Stimulated activated CD4-positive, alpha-beta T cell treated with anti-CD3 and anti-CD28 coated beads, Interleukin-4, amount 100 ng/mL, for 4 hours (primary cell): Measurements from ENCODE around the gene PANK1.
"Not testable (repeated sequence)": the region's sequence is repeated elsewhere in the genome, so short reads cannot be mapped to it uniquely, and the experiment has no call there.

ENCODE experiments used
- DNase-seq, 2 experiments: peaks; one replicate each; pipeline ENCODE4 v3.0.0-alpha.2; 2020

The PANK1 gene

DNA sequence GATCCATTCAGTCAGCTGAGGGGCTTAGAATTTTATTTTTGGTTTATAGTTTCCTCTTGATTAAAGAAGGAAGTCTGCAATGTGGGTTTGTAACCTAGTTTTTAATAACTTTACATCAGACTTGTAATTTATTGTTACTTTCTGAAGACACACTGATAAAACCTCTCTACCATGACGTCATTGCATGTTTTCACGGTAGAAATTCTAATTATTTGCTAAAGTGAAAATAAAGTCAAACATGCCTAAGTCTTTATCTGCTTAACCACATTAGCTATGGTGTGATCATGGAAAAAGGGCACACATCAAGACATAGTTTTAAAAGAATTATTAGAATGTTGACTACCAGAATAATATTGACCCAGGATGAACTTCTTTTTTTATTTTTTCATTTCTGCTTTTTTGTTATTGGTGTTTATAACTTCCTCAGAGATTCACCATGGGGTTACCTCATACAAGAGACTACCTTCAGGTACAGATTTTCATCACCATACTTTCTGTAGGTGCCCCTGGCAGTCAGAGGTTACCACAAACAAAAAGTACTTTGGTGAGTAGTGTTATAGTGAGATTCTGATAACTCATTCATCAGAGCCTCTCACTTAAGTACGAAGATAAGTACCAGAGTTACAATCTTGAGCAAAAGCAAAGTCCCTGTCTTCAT, 7.0 kb upstream of the PANK1 start:
- no peak for DNase-seq

- no peak for DNase-seq
Observed at GRCh38 chr10:89651205-89651915, 6.3 kb upstream of the PANK1 start.

DNA sequence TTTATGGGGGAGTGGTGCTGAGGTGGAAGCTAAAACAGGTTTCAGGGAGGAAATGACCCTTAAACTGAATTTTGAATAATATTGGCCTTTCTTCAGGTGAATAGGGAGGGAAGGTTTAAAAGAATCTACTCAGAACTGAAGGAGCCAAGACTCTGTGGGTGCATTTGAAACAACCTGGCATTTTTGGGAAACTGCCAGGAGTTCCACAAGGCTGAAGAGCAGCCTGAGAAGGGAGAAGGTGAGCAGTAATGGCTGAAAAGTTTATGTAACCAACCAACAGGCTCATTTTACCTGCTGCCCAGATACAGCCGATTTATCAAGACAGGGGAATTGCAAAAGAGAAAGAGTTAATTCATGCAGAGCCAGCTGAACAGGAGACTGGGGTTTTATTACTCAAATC, 4.0 kb upstream of the PANK1 start:
- no peak for DNase-seq

GRCh38 chr10:89648074-89648473, 3.0 kb upstream of the PANK1 start:
- no peak for DNase-seq

DNA sequence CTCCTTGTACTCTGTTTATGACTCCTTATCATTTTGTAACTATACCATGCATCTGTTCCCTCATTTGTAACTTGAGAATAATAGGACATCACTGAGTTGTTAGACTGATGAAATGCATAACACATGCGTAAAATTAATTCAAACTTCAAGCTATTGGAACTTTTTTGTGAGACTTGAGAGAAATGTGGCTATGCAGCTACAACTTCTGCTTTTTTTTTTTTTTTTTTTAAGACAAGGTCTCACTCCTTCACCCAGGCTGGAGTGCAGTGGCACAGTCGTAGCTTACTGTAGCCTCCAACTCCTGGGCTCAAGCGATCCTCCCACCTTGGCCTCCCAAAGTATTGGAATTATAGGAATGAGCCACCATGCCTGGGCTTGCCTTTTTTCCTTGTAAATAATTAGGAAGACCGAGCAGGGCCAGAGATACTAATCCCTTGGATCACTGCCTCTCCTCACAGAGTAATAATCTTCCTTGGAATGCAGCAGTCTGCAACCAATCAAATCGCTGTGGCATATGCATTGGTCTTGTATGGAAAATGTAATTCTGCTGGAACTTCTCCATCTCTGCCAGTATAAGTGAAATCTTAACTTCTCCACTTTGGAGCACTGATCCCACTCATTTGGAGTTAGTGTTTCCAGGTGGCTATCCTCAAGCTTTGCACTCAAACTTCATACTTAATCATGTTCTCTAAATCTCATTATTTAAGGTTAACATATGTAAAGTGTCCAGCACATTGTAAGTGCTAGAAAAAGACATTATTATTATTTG, 2.0 kb upstream of the PANK1 start:
- DNase-seq = no peak

- DNase-seq = no peak
Observed at GRCh38 chr10:89645742-89646172, 715 bp upstream of the PANK1 start.

DNA sequence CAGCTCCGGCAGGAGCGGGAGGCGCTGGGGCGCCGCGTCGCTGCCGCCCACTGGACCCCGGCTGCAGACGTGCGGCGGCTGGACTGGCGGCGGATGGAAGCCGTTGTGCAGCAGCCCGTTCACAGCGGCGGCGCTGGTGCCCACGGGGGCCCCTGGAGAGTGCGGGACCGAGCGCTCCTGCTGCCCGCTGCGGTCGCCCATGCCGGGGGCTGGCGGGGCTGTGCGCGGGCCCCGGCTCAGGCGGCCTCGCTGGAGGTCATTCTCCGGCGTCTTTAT, 413 bp downstream of the PANK1 start:
- DNase-seq = no peak

DNA sequence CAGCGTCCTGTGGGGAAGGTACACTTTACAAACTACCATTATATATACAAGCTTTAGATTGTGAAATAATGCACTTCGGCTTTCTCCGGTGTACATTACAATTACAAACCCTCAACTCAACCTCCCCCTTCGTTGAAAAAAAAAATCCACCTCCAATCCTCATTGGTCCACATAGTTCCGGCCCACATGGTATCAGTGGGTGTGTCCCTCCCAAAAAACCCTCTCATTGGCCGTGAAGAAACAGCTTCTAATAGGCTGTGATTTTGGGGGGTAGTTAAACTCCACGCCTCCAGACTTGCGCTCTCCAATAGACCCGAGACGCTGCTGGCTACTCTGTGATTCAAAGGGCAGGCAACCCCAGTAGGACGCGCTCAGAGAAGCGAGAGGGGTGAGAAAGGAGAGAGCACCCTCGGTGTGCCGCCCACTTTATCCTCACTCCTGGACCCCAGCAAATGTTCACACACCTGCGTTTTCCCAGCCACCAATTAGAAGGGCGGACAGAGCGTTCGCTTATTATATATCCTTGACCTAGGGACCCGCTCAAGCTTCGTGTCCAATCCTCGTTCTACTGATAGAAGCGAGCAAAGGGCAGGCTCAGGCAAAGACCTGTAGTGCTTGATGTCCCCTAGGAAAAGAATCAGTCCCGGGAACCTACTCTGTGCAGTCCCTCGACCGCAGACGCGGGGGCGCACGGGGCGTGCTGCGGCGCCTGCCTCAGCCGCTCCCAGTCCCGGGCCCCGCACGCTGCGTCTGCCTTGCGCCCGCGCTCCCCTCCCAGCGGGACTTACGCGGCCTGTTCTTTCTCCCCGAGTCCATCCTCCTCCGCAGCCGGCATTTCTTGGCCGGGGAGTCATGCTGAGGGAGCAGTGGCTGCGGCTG, 991 bp downstream of the PANK1 start:
- peak; percentile 34 to 69 for DNase-seq

DNA sequence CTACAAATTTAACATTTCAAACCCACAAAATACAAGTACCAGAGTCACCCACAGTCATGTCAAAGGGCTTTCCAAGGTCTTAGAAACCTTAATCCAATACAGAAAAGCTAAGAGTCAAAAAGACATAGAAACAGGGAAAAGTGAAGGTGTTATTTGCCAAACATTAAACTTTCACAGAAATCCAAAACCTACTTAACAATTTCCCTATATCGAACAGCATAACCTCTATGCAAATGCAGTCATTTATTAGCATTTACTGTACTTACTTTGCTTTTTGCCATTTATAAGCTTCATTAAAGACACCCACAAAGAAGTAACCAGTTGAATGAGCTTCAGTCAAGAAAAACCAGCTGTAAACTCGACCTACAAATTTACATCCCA, 1.6 kb downstream of the PANK1 start:
- DNase-seq = no peak

DNA sequence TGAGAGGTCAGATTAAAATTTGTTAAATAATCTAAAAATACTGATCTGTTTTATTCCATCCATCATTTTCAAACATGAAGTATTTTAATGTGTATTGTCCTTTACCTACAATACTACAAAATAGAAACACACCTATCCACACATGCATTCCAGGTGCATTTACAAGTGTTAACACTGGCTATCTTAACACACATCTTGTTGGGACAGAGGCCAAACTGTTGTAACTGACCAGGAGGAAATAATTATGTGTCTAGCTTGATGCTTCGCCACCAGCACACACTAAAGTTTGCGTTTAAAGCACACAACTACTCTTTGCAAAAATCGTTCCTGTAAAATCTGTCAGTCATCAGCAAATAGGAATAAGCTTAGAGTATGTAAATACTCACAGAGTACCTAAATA, 2.8 kb downstream of the PANK1 start:
- no peak for DNase-seq

GRCh38 chr10:89640241-89640640, 4.8 kb downstream of the PANK1 start:
- no peak for DNase-seq

GRCh38 chr10:89639326-89639725, 5.7 kb downstream of the PANK1 start:
- DNase-seq = no peak

DNA sequence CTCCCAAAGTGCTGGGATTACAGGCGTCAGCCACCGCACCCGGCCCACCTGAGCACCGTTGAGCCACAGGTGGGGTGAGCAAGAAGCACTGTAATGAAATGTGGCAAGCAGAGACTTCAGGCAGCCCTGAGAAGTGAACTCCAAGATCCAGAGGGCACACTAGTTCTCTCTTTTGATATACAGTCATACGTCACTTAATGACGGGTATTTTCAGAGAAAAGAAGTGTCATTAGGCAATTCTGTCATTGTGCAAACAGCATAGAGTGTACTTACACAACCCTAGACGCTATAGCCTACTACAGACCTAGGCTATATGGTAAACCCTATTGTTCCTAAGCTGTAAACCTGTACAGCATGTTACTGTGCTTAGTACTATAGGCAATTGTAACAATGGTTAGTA, 7.9 kb downstream of the PANK1 start:
- no peak for DNase-seq

GRCh38 chr10:89634637-89635036, 10.4 kb downstream of the PANK1 start:
- DNase-seq = no peak

DNA sequence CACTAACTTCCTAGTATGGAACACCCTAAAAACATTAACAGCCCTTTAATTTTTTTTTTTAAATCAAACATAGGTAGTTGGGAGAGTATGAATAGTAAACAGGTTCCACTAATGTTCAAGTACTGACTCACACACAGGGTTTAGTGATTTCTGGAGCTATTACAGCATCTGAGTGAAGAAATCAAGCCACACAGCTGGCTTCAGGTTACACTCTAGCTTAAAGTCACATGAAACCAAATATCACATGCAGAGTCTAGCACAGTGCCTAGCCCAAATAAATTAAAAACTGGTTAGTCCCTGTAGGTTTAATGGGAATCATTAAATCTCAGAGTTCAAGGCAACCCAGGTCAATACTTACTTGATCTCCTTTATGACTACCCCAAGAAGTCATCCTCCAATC, 11.6 kb downstream of the PANK1 start:
- DNase-seq = no peak

DNA sequence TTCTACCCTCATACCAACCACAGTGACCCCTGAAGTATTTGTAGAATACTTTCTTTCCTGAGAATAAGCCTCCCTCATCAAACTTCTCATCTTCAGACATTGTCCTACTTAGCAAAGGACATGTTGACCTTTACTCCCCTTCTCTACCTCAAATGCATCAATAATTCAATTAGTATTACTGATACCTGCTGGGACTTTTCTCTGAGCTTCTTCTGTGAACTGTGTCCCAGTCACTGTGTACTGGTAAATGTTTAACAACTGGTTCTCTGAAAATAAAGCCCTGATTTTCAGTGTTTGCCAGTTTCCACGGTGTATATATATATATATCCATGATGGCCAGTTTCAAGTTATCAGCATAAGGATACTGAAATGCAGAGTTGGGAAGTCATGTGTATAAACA, 12.2 kb downstream of the PANK1 start:
- DNase-seq = no peak

DNA sequence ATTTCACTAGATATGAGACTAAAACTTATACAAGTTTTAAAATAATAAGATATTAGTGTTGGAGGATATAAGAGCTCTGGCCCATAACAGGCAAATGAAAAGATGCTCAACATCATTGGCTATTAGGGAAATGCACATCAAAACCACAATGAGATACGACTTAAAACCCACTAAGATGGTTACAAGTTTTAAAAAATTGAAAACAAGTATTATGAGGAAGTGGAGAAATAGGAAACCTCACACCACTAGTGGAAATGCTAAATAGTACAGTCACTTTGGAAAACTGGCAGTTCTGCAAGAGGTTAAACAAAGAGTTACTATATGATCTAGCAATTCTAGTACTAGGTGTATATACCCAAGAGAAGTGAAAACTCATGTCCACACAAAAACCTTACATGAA, 17.2 kb downstream of the PANK1 start:
- no peak for DNase-seq

GRCh38 chr10:89625041-89625765, 19.8 kb downstream of the PANK1 start:
- no peak for DNase-seq

- no peak for DNase-seq
Observed at GRCh38 chr10:89624020-89624419, 21.0 kb downstream of the PANK1 start.

GRCh38 chr10:89622151-89622550, 22.9 kb downstream of the PANK1 start:
- no peak for DNase-seq

DNA sequence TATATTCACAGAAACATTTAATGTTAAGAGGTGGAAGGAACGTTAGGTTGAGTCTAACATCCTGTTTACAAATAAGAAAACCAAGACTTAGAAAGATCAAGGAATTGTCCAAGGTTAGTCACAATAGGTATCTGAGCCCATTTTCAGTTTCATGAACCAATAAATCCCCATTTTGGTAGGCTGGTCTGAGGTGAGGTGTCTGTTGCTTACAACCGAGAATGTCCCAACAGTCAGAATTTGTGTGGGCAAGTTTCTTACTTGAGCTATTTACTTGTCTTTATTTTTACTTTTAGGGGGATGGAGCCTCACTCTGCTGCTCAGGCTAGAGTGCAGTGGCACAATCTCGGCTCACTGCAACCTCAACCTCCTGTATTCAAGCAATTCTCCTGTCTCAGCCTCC, 23.6 kb downstream of the PANK1 start:
- no peak for DNase-seq

GRCh38 chr10:89620296-89620695, 24.7 kb downstream of the PANK1 start:
- not testable (repeated sequence) for DNase-seq

GRCh38 chr10:89615824-89616223, 29.2 kb downstream of the PANK1 start:
- DNase-seq = no peak
